Stomach (tissue), 4 donors: ENCODE results near the gene LY9.

Experiments
- CTCF ChIP-seq, 7 experiments: fragments of 450-650 bp in 4 of 7; fragments of 200-600 bp in 3 of 7; sonication (generic) in 3 of 7; IDR thresholded peaks; one replicate each; pipeline ENCODE4 v1.5.1; 2016 to 2019; ENCODE audit warnings: antibody characterized with exemption in 7 of 7, control low read depth in 2 of 7, mild to moderate bottlenecking in 1 of 7
- POLR2A ChIP-seq, 4 donors: fragments of 450-650 bp; IDR thresholded peaks; one replicate each; pipeline ENCODE4 v1.6.1; 2016; ENCODE audit warnings: antibody characterized with exemption in 4 of 4, control low read depth in 2 of 4, mild to moderate bottlenecking in 1 of 4, moderate library complexity in 1 of 4
- POLR2AphosphoS5 ChIP-seq, 3 donors: sonication (generic); formaldehyde crosslinking; IDR thresholded peaks; one replicate each; pipeline ENCODE4 v1.6.1; 2016; ENCODE audit warnings: antibody characterized with exemption in 3 of 3

GRCh38 chr1:160758521-160758920 lies 37.5 kb upstream of the LY9 start:
- TF ChIP-seq CTCF (IDR thresholded peaks at IDR 0.05), result no peak
- no peak for TF ChIP-seq POLR2A (IDR thresholded peaks at IDR 0.05)
- TF ChIP-seq POLR2AphosphoS5 (IDR thresholded peaks at IDR 0.05), result no peak
